Measurements from ENCODE around the gene SHKBP1. TPM values are rescaled to one million over a fixed set of nuclear protein-coding genes. Genes with fewer than 3 reads are reported as not detected.
A peak's percentile ranks its signal among the peaks of the same experiment; 100 is the strongest.

The SHKBP1 gene
- total RNA-seq, 2 donors from 2014 or later: 43.8 to 45.3 TPM

GRCh38 chr19:40597329-40597838 is 20.7 kb downstream of the SHKBP1 start:
- peak; percentile 80 for DNase-seq (ENCODE audit: low spot score)
- intact Hi-C loops (cut with DNase I): loop anchor here (5.0 to 10.0 kb wide), 2 partner anchors 63 to 65 kb away; no protein-coding TSS in a partner anchor

GRCh38 chr19:40598121-40598917 is 21.6 kb downstream of the SHKBP1 start:
- intact Hi-C loops (cut with DNase I): loop anchor here (5.0 to 10.0 kb wide), 2 partner anchors 64 to 66 kb away; no protein-coding TSS in a partner anchor

DNA sequence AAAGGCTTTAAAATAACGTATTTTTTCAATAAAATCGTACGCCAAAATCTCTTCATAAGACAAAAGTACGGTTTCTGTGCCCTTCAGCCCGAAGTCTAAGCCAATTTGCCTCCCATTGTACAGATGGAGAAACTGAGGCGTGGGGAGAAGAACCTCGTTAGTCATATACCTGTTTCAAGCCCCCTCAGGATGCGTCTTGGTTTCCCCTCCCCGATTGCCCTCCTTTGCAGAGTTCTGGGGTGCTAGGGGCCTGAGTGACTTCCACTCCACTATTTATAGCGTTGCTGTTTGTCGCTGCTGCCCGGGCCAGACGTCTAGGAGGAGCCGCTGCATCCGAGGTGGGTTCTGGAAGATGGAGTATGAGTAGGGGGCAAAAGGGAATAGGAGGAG is 22.2 kb downstream of the SHKBP1 start:
- intact Hi-C loops (cut with DNase I): loop anchor here (5.0 to 10.0 kb wide), 2 partner anchors 64 to 67 kb away; no protein-coding TSS in a partner anchor
- no peak for DNase-seq (ENCODE audit: low spot score)

More at GRCh38 chr19:40598121-40598917, 21.6 kb downstream of the SHKBP1 start:
- peak; percentile 96 for DNase-seq (ENCODE audit: low spot score)

GRCh38 chr19:40599331-40599901 is 22.7 kb downstream of the SHKBP1 start:
- intact Hi-C loops (cut with DNase I): loop anchor here (5.0 to 10.0 kb wide), 2 partner anchors 65 to 67 kb away; no protein-coding TSS in a partner anchor
- DNase-seq (ENCODE audit: low spot score): peak; percentile 77

DNA sequence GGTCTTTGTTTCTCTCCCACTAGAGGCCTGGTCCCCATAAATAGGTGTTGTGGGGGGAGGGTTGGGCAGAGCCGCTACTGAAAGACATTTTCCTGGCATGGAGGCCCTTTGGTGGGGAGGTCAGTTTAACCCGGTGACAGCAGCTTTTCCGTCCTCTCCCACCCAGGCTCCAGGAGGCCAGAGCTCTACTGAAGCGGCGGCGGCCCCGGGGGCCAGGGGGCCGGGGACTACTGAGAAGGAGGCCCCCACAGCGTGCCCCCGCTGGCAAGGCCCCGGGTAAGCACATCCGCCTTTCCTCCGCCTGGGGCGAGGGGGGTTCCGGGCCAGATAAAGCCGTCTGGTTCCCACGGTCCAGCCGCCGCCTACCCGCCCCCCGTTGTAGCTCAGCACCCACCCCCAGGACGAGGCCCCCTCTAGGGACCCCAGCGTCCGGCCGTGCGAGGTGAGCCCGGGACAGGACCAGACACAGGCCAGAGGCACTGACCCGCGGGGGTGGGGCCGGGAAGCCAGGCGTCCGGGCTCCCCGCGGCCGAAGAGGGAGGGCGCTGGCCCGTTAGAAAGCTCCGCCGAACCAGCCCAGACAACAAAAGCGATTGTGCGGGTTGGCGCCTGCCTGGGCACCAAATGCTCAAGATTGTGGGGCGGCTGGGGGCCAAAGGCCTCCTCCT is 23.4 kb downstream of the SHKBP1 start:
- DNase-seq (ENCODE audit: low spot score): peak; percentile 81
- intact Hi-C loops (cut with DNase I): loop anchor here (5.0 to 10.0 kb wide), 2 partner anchors 65 to 68 kb away; no protein-coding TSS in a partner anchor

DNA sequence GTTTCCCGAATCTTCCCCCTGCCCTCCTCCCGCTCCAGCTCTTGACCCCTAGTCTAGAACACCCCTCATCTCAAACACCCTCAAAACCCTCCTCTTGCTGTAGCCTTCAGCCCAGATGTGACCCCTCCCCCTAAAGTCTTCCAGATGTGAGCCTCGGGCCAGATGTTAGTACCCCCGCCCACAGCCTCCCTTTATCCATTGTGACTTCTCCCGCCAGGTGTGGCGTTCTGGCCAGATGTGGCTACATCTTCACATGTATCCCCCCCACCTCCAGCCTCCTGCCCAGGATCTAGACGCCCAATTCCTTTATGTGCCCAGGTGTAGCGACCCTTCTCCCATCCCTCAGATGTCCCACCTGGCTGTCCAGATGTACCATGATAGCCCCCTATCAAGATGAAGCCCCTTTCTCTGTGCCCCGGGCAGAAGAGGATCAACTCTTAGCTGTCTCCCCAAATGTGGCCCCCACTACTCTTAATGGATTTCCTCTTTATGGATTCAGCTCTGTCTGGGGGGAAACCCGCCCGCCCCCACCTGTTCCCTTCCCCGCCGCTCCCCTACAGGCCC is 24.0 kb downstream of the SHKBP1 start:
- intact Hi-C loops (cut with DNase I): no loop called here
- peak; percentile 74 for DNase-seq (ENCODE audit: low spot score)

- intact Hi-C loops (cut with DNase I): no loop called here
- peak; percentile 87 for DNase-seq (ENCODE audit: low spot score)
These were observed 24.7 kb downstream of the SHKBP1 start, which contains the start of gene LTBP4 for GRCh38 chr19:40601134-40601974. Gene LTBP4, plus strand, starts transcription at chr19:40601369. Its CDS starts 19 bp downstream, at chr19:40601388.

- no peak for DNase-seq (ENCODE audit: low spot score)
- intact Hi-C loops (cut with DNase I): no loop called here
These were observed 26.4 kb downstream of the SHKBP1 start for GRCh38 chr19:40603071-40603388.

GRCh38 chr19:40603389-40604170 is 26.9 kb downstream of the SHKBP1 start:
- peak; percentile 99 for DNase-seq (ENCODE audit: low spot score)
- intact Hi-C loops (cut with DNase I): no loop called here

- intact Hi-C loops (cut with DNase I): no loop called here
- DNase-seq (ENCODE audit: low spot score): peak; percentile 82
These were observed 27.5 kb downstream of the SHKBP1 start for GRCh38 chr19:40604171-40604646.

- intact Hi-C loops (cut with DNase I): loop anchor here in 1 of 2 donors (5.0 kb wide), 1 partner anchor 38 kb away; no protein-coding TSS in a partner anchor
These were observed 28.1 kb downstream of the SHKBP1 start for GRCh38 chr19:40604647-40605215.

GRCh38 chr19:40605216-40605971 is 28.7 kb downstream of the SHKBP1 start:
- DNase-seq (ENCODE audit: low spot score): peak; percentile 90
- intact Hi-C loops (cut with DNase I): loop anchor here in 1 of 2 donors (5.0 kb wide), 1 partner anchor 37 kb away; no protein-coding TSS in a partner anchor

More at GRCh38 chr19:40604647-40605215, 28.1 kb downstream of the SHKBP1 start:
- DNase-seq (ENCODE audit: low spot score): peak; percentile 76

DNA sequence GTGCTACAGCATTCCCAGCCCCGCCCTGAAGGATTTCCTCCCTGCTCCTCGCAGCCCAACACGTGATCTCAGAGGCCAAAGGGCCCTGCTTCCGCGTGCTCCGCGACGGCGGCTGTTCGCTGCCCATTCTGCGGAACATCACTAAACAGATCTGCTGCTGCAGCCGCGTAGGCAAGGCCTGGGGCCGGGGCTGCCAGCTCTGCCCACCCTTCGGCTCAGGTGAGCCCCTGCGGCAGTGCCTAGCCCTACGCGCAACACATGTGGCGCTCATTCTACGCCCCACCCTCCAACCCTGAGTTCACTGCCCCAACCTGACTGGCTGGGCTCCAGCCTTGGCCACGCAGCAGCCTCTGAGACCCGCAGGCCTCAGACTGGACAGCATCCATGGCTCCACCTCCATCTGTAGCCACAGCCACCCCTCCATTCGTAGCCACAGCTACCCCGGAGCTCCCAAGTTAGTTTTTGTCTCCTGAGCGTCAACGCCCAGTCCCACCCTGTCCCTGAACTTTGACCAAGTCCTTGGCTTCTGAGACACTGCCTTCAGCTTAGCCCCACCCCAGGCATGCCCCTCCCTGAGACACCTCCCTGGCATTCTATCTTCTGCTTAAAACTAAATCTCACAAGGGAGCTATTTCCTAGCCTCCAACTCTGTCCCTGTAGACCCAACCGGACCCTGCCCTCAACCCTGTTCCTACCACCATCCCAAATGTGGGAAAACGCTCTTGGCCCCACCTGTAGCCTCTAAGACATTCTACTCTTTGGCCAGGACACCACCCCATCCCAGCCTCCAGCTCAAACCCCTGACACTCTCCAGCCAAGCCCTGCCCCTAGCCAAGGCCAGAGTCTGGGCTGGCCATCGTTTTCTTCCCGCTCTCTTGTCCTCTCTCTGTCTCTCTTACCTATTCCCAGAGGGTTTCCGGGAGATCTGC is 30.9 kb downstream of the SHKBP1 start:
- intact Hi-C loops (cut with DNase I): loop anchor here in 1 of 2 donors (5.0 kb wide), 1 partner anchor 35 kb away; no protein-coding TSS in a partner anchor

DNA sequence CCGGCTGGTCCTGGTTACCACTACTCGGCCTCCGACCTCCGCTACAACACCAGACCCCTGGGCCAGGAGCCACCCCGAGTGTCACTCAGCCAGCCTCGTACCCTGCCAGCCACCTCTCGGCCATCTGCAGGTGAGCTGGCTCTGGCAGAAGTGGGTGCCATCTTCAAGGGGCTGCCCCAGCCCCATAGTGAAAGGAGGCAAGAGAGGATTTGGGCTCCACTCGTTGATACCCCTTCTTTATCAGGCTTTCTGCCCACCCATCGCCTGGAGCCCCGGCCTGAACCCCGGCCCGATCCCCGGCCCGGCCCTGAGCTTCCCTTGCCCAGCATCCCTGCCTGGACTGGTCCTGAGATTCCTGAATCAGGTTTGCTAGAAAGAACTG is 31.6 kb downstream of the SHKBP1 start:
- peak; percentile 62 for DNase-seq (ENCODE audit: low spot score)
- intact Hi-C loops (cut with DNase I): loop anchor here in 1 of 2 donors (5.0 kb wide), 1 partner anchor 34 kb away; no protein-coding TSS in a partner anchor

More for the DNA sequence above, 30.9 kb downstream of the SHKBP1 start:
- DNase-seq (ENCODE audit: low spot score): peak; percentile 83

DNA sequence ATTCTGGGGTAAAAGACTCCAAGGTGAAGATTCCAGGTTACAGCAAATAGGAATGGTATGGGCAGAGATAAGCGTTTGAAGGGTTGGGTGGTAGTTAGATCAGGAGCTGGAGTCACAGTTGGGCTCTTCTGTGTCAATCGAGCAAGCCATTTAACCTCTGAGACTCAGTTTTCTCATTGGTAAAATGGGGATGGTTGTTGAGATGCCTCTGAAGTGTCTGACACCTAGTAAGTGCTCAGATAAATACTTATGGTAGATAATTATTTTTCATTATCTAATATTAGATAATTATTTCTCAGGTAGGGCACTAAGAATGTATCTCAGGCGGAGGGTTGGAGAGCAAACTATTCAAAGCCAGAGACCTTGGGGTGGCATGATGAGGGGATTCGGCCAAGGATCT is 32.3 kb downstream of the SHKBP1 start:
- intact Hi-C loops (cut with DNase I): loop anchor here in 1 of 2 donors (5.0 kb wide), 1 partner anchor 33 kb away; no protein-coding TSS in a partner anchor

More for the DNA sequence above, 32.3 kb downstream of the SHKBP1 start:
- DNase-seq (ENCODE audit: low spot score): no peak

Data from posterior vena cava (tissue), 2 donors.